GM19463 (cell line): ENCODE data around the gene B4GALNT1.
"Not testable (repeated sequence)": the region's sequence is repeated elsewhere in the genome, so short reads cannot be mapped to it uniquely, and the experiment has no call there.

Experiments
- ATAC-seq: cut with Tn5 transposase; IDR thresholded peaks from one replicate; pipeline ENCODE4 v1.9.1; 2021; ENCODE audit warnings: mild to moderate bottlenecking, moderate library complexity; ENCODE audit not compliant: unreplicated experiment

B4GALNT1 gene

GRCh38 chr12:57638096-57638495 lies 5.1 kb upstream of the B4GALNT1 start:
- ATAC-seq: no peak

DNA sequence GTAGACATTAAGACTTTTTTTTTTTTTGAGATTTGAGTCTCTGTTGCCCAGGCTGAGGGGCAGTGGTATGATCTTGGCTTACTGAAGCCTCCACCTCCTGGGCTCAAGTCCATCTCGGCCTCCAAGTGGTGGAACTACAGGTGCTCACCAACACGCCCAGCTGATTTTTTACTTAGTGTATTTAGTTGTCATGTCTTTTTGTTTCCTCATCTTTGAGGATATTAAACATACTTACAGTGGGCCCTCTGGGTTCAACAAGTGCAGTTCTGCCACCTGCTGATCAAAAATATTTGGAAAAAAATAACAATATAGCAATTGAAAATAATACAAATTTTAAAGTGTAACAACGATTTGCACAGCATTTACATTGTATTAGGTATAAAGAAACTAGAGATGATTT lies 4.4 kb upstream of the B4GALNT1 start:
- no peak for ATAC-seq

GRCh38 chr12:57636731-57637130 lies 3.7 kb upstream of the B4GALNT1 start:
- ATAC-seq: not testable (repeated sequence)

- ATAC-seq: peak; percentile 13
These were observed 686 bp downstream of the B4GALNT1 start for GRCh38 chr12:57632073-57632957.

DNA sequence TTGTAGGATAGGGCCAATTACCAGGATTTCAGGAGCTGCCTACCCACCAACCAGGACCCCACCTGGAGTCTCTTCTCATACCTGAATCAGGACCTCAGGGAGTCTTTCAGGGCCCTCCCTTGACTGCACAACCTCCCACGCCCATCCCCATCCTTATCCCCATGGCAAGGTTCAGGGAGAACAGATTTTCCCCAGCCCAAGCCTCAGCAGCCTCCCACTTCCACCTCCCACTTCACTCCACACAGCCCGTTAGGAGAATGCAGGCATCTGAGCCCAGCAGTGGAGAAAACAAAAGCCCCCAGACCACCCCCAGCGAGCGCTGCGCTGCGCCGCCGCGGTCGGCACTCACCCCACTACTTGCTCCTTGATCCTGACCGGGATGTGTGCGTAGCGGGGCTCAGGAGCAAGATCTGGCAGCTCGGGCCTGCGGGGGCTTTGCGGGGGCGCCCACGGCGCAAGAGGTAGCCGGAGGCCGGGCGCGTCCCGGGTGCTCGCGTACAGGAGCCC lies 1.4 kb downstream of the B4GALNT1 start:
- no peak for ATAC-seq

DNA sequence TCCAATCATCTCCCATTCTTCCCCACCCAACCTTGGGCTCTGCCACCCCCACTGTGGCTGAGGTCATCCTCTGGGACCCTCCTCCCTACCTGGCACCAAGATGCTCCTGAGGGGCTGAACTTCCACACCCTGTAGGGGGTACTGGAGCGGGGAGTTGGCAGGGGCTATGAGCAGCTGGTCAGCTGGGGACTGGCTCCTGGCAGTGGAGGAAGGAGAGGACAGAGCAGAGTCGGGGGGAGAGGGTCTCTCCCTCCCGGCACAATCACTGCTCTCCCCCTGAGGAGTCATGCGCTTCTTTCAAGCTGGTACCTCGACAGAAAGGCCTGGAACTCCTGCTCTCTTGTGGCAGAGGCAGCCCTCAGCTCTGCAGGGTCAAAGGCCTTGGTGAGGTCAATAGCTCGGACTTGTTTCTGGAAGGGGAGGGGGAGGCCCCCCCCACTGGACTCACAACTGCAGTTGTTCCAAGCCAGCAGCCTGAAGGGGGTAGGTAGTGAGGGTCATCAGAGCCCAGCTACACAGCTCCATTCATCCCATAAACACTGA lies 2.0 kb downstream of the B4GALNT1 start:
- ATAC-seq: no peak

DNA sequence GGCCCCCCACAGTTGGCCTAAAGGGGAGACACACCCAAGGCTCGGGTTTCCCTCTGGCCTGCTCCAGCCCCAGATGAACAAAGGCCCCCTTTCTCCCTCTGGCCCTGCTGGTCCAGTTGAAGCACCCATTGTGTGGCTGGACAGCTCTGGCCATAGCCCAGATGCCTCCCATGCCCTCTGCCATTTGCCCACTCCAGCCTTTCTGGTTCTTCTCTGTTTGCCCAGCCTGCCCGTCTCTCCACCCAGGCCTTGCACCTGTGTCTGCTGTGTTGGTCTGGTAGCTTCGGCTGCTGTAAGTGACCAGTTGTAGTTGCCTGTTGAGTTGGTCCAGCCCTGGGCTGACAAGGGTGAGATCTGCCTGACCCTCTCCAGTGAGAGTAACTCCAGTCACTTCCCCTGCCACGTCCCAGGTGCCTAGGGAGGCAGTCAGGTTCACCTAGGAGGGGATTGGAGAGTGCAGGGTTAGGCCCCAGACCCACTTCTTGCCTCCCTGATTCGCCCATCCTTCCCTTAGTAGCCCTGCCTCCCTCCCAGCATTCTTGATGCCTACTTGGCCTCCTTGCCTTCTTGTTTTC lies 3.0 kb downstream of the B4GALNT1 start:
- ATAC-seq: no peak

DNA sequence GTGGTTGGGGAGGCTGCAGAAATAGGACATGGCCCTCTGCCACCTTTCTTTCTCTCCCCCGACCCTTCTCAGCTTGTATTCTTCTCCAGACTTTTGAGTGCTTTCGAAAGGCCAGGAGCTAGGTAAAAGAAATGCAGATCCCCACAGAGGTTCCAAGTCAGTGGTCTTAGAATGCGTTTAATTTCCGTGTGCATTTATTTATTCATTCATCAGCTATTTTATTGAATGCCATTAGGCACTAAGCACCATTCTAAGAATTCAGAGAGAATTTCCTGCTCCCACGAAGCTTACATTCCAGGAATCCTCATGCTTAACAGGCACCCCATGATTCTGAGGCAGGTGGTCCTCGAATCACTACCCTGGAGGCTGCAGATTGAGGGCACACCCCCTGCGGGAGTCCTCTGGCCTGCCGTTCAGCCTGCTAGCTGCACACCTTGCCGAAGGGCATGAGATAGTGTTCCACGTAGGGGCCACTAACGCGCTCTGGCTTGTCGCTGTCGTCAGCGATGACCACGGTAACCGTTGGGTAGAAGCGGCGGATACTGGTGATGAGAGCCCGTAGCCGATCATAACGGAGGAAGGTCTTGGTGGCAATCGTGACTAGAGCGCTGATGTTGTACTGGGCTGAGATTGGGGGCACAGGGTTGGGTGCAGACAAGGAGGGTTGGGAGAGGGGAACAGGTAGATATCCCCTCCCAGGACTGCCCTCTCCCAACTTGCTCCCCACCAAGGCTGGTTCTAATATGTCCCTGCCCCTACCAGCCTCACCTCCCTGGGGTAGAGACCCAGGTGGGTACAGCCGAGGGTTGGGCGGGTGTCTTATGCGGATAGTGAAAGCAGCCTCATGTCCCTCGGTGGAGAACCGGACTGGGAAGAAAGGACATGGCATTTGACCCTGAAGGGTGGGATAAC lies 4.5 kb downstream of the B4GALNT1 start:
- no peak for ATAC-seq

- ATAC-seq: no peak
These were observed 5.3 kb downstream of the B4GALNT1 start for GRCh38 chr12:57627501-57628279.

DNA sequence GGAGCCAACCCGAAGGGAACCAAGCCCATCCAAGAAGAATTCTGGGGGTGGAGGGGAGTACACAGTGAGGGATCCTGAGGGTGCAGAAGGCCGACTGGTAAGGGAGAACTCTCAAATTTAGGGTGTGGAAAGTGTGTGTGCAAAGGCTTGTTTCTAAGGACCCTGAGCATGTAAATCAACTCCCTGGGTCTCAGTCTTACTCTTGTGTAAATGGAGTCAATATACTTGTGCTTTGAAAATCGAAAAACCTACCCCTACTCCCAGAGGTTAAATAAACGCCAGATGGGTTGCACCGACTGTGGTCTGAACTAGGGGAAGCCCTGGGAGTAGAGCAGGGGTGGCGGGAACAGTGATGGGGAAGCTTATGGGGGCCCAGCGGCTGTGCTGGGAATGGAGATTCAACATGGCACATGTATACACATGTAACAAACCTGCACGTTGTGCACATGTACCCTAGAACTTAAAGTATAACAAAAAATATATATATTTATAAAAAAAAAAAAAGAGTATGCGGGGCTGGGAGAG lies 6.0 kb downstream of the B4GALNT1 start:
- no peak for ATAC-seq

DNA sequence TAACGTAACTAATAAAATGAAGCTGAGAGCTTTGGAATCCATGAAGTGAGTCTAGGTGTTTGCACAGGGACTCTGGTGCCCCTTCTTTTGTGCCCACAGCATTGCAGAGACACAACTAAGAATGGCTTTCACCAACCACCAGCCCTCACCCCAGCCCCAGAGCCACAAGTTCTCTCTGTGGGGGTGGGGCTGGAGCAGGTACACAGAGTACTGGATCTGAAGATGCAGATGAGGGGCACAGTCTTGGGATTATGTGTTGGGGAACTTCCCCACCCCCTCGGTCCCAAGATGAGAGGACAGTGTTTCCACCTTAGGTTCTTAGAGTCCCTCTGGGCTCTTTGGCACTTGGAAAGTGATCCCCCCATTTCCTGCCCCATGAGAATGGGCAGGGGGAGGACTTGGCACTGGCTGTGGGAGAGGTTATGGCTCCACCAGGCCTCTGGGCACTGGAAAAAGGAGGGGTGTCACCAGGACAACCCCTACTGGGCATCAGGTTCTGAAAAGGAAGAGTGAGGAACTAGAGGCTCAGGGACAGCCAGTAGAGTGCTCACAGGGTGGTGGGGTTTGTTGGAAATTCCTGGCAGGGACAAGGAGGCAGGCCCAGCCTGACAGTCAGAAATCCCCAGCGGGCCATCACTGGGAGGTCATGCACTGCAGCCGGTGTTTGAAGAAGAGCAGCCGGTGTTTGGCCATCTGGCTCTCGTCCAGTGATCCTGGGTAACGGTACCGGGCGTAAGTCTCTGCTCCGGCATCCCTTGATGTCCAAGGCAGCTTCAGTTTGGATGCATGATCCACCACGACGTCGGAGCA lies 6.7 kb downstream of the B4GALNT1 start:
- ATAC-seq: no peak

DNA sequence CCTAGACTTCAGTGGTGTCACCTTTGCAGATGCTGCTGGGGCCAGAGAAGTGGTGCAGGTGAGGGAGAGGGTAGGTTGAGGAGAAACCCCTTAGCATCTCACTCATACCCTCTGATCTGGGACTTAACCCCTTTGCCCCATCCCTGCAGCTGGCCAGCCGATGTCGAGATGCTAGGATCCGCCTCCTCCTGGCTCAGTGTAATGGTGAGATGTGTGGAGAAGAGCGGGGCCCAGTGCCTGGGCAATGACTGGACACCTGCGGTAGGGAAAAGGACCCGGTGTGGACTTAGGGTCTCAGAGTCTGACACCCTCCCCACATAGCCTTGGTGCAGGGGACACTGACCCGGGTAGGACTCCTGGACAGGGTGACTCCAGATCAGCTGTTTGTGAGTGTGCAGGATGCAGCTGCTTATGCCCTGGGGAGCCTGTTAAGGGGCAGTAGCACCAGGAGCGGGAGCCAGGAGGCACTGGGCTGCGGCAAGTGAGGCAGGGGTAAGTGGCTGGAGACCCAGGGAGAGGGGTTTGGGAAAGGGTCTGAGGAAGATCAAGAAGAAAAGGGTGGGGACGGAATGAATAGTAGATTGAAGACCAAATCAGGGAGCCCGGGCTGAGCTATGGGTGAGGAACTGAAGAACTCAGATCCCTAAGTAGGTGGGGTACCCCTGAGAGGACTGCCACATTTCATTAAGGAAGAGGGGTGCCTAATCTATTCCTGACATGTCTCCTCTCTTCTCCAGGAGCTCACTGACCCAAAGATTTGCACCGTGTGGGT lies 7.6 kb downstream of the B4GALNT1 start:
- ATAC-seq: no peak

- ATAC-seq: no peak
These were observed 8.4 kb downstream of the B4GALNT1 start for GRCh38 chr12:57624441-57625220.

DNA sequence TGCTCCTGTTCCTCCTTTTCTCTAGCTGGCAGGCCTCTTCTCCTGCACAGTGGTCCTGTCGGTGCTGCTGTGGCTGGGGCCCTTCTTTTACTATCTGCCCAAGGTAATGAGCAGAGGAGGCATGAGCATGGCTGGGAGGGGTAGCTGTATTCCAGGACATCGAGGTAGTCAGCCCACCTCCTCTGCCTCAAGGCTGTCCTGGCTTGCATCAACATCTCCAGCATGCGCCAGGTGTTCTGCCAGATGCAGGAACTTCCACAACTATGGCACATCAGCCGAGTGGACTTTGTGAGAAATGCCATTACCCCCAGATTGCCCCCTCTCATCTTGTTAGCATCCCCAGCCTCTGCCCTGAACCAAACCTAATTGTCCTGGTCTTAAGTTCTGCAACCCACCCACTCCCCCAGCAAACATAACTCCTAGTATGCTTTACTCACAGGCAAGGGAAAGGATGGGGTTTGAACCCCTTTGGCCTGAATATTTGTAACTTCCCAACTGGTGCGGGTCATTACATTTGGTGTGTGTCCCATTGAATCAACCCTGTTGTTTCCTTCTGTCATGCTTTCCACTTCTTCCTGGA lies 9.1 kb downstream of the B4GALNT1 start:
- ATAC-seq: no peak

GRCh38 chr12:57623385-57623784 lies 9.6 kb downstream of the B4GALNT1 start:
- no peak for ATAC-seq

- no peak for ATAC-seq
These were observed 10.4 kb downstream of the B4GALNT1 start for GRCh38 chr12:57622293-57623245.
